NT2/D1 (cell line): ENCODE measurements around the gene RALB.

Source experiments
- YY1 ChIP-seq: IDR thresholded peaks from 2 replicates; pipeline ENCODE4 v1.6.1; 2011; ENCODE audit not compliant: insufficient read length, insufficient read depth
- ZNF274 ChIP-seq: IDR thresholded peaks from 2 replicates; pipeline ENCODE4 v1.6.1; 2011; ENCODE audit warnings: mild to moderate bottlenecking, low read depth, low read length

DNA sequence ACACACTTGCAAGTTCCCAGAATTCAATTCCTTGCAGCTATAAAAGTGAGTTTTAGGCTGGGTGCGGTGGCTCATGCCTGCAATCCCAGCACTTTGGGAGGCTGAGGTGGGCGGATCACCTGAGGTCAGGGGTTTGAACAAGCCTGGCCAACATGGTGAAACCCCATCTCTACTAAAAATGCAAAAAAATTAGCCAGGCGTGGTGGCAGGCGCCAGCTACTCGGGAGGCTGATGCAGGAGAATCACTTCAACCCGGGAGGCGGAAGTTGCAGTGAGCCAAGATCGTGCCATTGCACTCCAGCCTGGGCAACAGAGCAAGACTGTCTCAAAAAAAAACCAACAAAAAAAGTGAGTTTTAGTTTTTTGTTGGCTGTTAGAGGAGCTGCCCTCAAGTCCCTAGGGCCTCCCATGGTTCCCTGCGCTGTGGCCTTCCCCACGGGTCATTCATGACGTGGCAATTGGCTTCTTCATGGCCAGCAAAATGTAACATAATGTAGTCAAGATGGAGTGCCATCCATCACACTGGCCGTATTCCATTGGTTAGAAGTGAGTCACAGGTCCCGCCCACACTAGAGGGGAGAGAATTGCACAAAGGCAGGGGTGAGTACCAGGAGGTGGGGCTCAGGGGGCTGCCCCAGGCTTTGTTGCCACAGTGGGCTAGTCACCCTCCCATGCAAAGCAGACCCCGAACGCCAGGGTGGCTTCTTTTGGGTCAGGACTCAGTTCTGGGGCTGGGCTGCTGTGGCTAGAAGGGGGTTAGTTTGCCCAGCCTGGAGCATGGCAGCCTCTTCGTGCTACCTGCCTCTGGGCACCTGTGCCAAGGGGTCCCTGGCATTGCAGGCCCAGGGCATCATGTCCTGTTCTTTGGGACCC lies 55.6 kb downstream of the RALB start:
- no peak for TF ChIP-seq ZNF274
- TF ChIP-seq YY1 = no peak
